ACHN (cell line): Measurements from ENCODE around the gene KLHDC9.
"Not testable (repeated sequence)": the region's sequence is repeated elsewhere in the genome, so short reads cannot be mapped to it uniquely, and the experiment has no call there.

Experiments used
- DNase-seq: peaks from one replicate; pipeline ENCODE4 v3.0.0-alpha.2; 2015
- in situ Hi-C: cut with HindIII; loops from 2 replicates; pipeline ENCODE4 v1.10.0; 2017; ENCODE audit warnings: low sequenced_read_pairs, low pct_ligation_motif_present, low pct_unique_long_range_greater_than_20kb

Gene KLHDC9

GRCh38 chr1:161090617-161091016, 7.5 kb upstream of the KLHDC9 start:
- no peak for DNase-seq
- in situ Hi-C loops, result no loop called here

GRCh38 chr1:161091093-161091492, 7.1 kb upstream of the KLHDC9 start:
- no peak for DNase-seq
- in situ Hi-C loops, result no loop called here

DNA sequence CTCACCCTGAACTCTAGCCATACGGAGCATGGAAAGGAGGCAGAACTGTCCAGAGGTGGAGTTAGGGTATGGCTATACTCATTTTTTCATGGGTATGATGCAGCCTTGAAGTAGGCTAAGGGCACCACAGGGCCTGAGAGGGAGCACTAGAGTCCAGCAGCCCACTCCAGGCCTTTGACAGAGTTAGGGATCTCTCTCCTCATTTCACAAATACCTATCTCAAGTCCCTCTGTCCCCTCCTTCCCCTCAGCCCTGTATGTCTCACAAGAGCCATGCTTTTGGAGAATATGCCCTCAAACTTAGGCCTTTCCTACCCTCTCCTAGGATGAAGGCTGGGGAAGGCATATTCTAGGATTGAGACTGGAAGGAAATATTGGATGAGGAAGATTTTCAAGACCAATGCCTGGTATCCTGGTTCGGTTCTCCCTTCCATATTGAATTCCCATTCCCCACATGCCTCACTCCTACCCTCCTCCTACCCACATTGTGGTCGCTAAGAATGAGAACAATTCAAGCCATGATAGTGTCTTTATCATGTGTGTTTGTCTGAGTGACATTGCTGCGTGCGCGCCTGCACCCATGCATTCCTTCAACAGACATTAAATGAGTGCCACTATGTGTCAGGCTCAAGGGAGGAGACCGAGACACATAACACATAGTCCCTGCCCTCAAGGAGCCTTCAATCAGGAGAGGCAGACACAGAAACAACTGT, 6.2 kb upstream of the KLHDC9 start:
- DNase-seq, result no peak
- in situ Hi-C loops, result no loop called here

- in situ Hi-C loops, result no loop called here
- DNase-seq, result no peak
Measured at GRCh38 chr1:161092621-161093028, 5.5 kb upstream of the KLHDC9 start.

GRCh38 chr1:161094481-161094880, 3.7 kb upstream of the KLHDC9 start:
- in situ Hi-C loops, result no loop called here
- no peak for DNase-seq

DNA sequence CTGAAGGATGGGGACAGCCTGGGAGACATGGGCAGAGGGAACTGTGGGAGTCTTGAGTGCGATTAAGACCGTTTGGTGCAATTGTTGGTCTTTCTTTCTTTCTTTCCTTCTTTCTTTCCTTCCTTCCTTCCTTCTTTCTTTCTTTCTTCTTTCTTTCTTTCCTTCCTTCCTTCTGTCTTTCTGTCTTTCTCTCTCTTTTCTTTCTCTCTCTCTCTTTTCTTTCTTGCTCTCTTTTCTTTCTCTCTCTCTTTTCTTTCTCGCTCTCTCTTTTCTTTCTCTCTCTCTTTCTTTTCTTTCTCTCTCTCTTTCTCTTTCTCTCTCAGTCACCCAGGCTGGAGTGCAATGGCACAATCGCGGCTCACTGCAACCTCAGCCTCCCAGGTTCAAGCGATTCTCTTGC, 2.9 kb upstream of the KLHDC9 start:
- DNase-seq, result no peak
- in situ Hi-C loops, result no loop called here

DNA sequence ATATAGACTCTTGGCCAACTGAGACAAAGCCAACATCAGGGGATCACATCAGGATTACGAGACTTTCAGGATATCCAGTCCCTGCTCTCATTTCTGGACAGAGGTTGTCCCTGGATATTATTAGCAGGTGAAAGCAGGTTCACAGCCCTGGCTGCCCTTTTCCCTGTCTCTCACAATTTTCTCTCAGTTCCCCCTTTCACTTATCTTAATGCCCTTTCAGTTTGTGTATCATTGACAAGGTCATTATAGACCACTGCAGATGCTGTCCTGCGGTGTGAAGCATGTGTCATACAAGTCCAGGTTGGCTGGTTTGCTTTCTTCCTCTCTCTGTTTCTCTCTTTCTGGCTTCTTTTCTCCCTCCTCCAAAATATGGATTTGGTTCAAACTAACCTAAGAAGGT, 2.1 kb upstream of the KLHDC9 start:
- DNase-seq, result no peak
- in situ Hi-C loops, result no loop called here

GRCh38 chr1:161096530-161096929, 1.6 kb upstream of the KLHDC9 start:
- in situ Hi-C loops, result no loop called here
- DNase-seq, result no peak

GRCh38 chr1:161099090-161099802, 1.1 kb downstream of the KLHDC9 start:
- in situ Hi-C loops, result no loop called here
- DNase-seq, result no peak

DNA sequence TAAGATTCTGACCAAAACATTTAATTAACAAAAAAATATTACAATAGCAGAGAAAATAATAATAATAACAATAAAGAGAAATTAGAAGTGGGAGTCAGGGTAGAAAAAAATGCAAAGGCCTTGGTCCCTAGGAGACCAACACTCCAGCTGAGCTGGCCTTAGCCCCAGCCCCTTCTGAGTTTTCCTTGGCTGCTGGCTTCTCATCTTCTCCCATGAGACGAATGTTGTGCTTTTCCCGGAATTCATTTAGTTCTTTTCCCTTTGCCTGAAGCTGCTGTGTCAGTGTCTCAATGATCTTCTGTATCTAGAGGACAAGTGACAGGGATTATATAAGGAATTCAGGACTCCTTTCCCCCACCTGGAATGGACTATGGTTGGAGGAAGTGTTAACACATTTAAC, 2.4 kb downstream of the KLHDC9 start:
- no peak for DNase-seq
- in situ Hi-C loops, result no loop called here

- in situ Hi-C loops, result no loop called here
- DNase-seq, result no peak
Measured at GRCh38 chr1:161106431-161106830, 8.3 kb downstream of the KLHDC9 start.

DNA sequence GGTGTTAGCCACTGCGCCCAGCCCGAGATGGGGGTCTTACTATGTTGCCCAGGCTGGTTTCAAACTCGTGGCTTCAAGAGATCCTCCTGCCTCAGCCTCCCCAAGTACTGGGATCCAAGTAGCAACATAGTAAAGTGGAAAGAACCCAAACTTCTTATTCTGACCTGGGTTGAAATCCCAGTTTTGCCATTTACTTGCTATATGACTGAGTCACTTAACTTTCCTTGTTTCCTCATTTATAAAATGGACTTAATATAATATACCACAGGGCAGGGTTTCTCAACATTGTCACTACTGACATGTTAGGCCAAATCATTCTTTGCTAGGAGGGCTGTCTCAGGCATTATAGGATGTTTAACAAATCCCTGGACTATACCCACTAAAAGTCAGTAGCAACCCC, 13.0 kb downstream of the KLHDC9 start:
- DNase-seq, result no peak
- in situ Hi-C loops, result no loop called here

DNA sequence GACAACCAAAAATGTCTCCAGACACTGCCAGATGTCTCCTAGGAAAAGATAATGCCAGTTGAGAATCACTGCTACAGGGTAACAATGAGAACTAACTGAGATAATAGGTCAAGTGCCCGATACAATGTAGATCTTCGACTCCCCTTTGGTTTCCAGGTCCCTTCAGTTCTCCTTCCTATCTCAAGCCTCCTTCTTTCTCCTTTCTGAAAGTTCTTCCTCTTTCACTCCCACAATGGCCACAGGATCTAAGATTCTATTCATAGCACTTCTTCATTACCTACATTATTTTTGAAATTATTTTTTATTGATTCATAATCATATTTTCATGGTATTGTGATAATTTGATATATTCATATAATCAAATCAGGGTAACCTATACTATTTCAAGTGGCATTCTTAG, 13.4 kb downstream of the KLHDC9 start:
- DNase-seq, result no peak
- in situ Hi-C loops, result no loop called here

GRCh38 chr1:161113915-161114314, 15.8 kb downstream of the KLHDC9 start:
- no peak for DNase-seq
- in situ Hi-C loops, result no loop called here

- in situ Hi-C loops, result no loop called here
- no peak for DNase-seq
Measured at GRCh38 chr1:161114556-161114955, 16.4 kb downstream of the KLHDC9 start.

GRCh38 chr1:161115132-161115711, 17.1 kb downstream of the KLHDC9 start:
- in situ Hi-C loops, result no loop called here
- peak; percentile 93 for DNase-seq

DNA sequence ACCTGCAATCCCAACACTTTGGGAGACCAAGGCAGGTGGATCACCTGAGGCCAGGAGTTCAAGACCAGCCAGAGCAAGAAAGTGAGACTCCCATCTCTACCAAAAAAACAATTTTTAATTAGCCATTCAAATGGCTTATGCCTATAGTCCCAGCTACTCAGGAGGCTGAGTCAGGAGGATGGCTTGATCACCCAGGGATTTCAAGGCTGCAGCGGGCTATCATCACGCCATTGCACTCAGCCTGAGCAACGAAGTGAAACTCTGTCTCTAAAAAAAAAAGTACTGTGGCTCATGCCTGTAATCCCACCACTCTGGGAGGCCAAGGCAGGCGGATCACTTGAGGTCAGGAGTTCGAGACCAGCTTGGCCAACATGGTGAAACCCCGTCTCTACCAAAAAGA, 17.8 kb downstream of the KLHDC9 start:
- DNase-seq, in situ Hi-C loops: not testable (repeated sequence)

DNA sequence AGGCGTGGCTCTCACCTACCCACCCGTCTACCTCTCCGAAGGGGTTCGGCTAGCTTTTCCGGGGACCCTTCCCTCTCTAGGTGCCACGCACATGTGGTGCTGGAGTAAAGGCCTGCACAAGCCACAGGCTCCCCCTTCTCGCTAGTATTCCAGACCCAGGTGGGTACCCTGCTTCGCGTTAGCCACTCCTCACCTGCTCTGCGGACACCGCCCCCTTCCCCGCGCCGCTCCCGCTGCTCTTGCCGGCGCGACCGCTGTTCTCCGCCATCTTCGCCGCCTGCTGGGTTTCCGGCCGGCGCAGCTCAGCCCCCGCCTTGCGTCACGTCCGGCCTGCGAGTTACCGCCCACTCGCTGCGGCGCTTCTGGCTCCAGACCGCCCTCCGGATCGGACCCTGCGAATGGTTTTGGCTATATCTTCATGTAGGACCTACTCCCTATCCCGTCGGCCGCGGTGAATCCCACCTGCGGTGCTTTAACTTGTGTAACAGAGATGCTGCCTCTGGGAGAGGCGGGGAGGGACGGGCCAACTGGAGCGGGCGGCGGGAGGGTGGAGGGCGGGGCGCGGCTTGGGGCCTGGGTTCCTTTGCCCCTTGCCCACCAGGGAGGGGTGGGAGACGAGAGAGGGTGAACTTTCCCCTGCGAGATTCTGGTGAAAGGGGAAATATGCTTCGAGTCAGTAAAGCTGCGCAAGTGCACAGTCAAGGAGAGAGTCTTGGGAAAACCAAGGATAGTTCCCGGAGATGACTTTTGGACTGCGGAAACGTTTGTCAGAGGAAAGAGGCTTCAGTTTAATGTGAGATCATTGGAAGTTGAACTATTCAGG, 19.8 kb downstream of the KLHDC9 start, which contains the start of the genes NIT1 and PFDN2:
NIT1 (plus strand) TSS at position 347 of the 823 bp plus-strand sequence; CDS start at position 419, 72 bp downstream.
PFDN2 (minus strand) TSS at position 279 of the 823 bp plus-strand sequence; CDS start at position 268, 11 bp downstream.
- DNase-seq, result peak; percentile 89
- in situ Hi-C loops, result no loop called here
